HEK293 (cell line): ENCODE measurements around the gene TMEM135.
A peak's percentile ranks its signal among the peaks of the same experiment; 100 is the strongest.

Experiments used
- BCL11A ChIP-seq: fragments of 450-650 bp; formaldehyde crosslinking; IDR thresholded peaks from 2 replicates; pipeline ENCODE4 v1.5.1; 2016; ENCODE audit warnings: low read depth, missing biosample characterization, missing genetic modification characterization
- EGR2 ChIP-seq: fragments of 450-650 bp; formaldehyde crosslinking; IDR thresholded peaks from 2 replicates; pipeline ENCODE4 v1.5.1; 2016; ENCODE audit warnings: low read depth, missing biosample characterization, missing genetic modification characterization
- GLI4 ChIP-seq: fragments of 450-650 bp; formaldehyde crosslinking; IDR thresholded peaks from 2 replicates; pipeline ENCODE4 v1.5.1; 2016; ENCODE audit warnings: missing biosample characterization, missing genetic modification characterization
- GLIS1 ChIP-seq: fragments of 450-650 bp; formaldehyde crosslinking; IDR thresholded peaks from 2 replicates; pipeline ENCODE4 v1.5.1; 2016; ENCODE audit warnings: missing biosample characterization, missing genetic modification characterization
- MEIS1 ChIP-seq: sonication (generic); formaldehyde crosslinking; IDR thresholded peaks from 2 replicates; pipeline ENCODE4 v1.8.1; 2022; ENCODE audit warnings: missing genetic modification reagents, mild to moderate bottlenecking, borderline replicate concordance
- REPIN1 ChIP-seq: fragments of 450-650 bp; formaldehyde crosslinking; IDR thresholded peaks from 2 replicates; pipeline ENCODE4 v1.5.1; 2017; ENCODE audit warnings: missing biosample characterization, missing genetic modification characterization, low read depth
- WT1 ChIP-seq: fragments of 450-650 bp; formaldehyde crosslinking; IDR thresholded peaks from 2 replicates; pipeline ENCODE4 v1.5.1; 2016; ENCODE audit warnings: missing biosample characterization, missing genetic modification characterization
- ZBTB17 ChIP-seq: fragments of 450-650 bp; formaldehyde crosslinking; IDR thresholded peaks from 2 replicates; pipeline ENCODE4 v1.5.1; 2016; ENCODE audit warnings: missing biosample characterization, missing genetic modification characterization
- ZBTB20 ChIP-seq: fragments of 450-650 bp; formaldehyde crosslinking; IDR thresholded peaks from 2 replicates; pipeline ENCODE4 v1.5.1; 2016; ENCODE audit warnings: missing biosample characterization, missing genetic modification characterization
- ZFHX2 ChIP-seq: fragments of 450-650 bp; formaldehyde crosslinking; conservative IDR thresholded peaks from 2 replicates; pipeline ENCODE4 v1.5.1; 2016; ENCODE audit warnings: missing biosample characterization, missing genetic modification characterization
- ZFP3 ChIP-seq: fragments of 450-650 bp; formaldehyde crosslinking; IDR thresholded peaks from 2 replicates; pipeline ENCODE4 v1.5.1; 2016; ENCODE audit warnings: low read depth, missing biosample characterization, missing genetic modification characterization
- ZNF114 ChIP-seq: fragments of 450-650 bp; formaldehyde crosslinking; IDR thresholded peaks from 2 replicates; pipeline ENCODE4 v1.5.0; 2017; ENCODE audit warnings: missing biosample characterization, missing genetic modification characterization
- ZNF121 ChIP-seq: fragments of 450-650 bp; formaldehyde crosslinking; IDR thresholded peaks from 2 replicates; pipeline ENCODE4 v1.5.1; 2016; ENCODE audit warnings: missing biosample characterization, missing genetic modification characterization
- ZNF174 ChIP-seq: fragments of 450-650 bp; formaldehyde crosslinking; IDR thresholded peaks from 2 replicates; pipeline ENCODE4 v1.5.0; 2017; ENCODE audit warnings: missing biosample characterization, mild to moderate bottlenecking, missing genetic modification characterization
- ZNF175 ChIP-seq: fragments of 450-650 bp; formaldehyde crosslinking; IDR thresholded peaks from 2 replicates; pipeline ENCODE4 v1.5.1; 2016; ENCODE audit warnings: missing biosample characterization, missing genetic modification characterization
- ZNF239 ChIP-seq: fragments of 450-650 bp; formaldehyde crosslinking; IDR thresholded peaks from 2 replicates; pipeline ENCODE4 v1.5.1; 2016; ENCODE audit warnings: missing biosample characterization, missing genetic modification characterization
- ZNF302 ChIP-seq: fragments of 450-650 bp; formaldehyde crosslinking; IDR thresholded peaks from 2 replicates; pipeline ENCODE4 v1.5.1; 2016; ENCODE audit warnings: missing biosample characterization, missing genetic modification characterization, low read depth
- ZNF324 ChIP-seq: fragments of 450-650 bp; formaldehyde crosslinking; IDR thresholded peaks from 2 replicates; pipeline ENCODE4 v1.5.1; 2016; ENCODE audit warnings: missing biosample characterization, missing genetic modification characterization
- ZNF335 ChIP-seq: fragments of 450-650 bp; formaldehyde crosslinking; conservative IDR thresholded peaks from 2 replicates; pipeline ENCODE4 v1.5.1; 2016; ENCODE audit warnings: missing biosample characterization, missing genetic modification characterization
- ZNF341 ChIP-seq: fragments of 450-650 bp; formaldehyde crosslinking; IDR thresholded peaks from 2 replicates; pipeline ENCODE4; 2016; ENCODE audit warnings: low read depth, missing biosample characterization, missing genetic modification characterization
- ZNF501 ChIP-seq: fragments of 450-650 bp; formaldehyde crosslinking; IDR thresholded peaks from 2 replicates; pipeline ENCODE4 v1.5.1; 2016; ENCODE audit warnings: missing biosample characterization, missing genetic modification characterization
- ZNF558 ChIP-seq: fragments of 450-650 bp; formaldehyde crosslinking; IDR thresholded peaks from 2 replicates; pipeline ENCODE4 v1.5.1; 2016; ENCODE audit warnings: missing biosample characterization, missing genetic modification characterization
- ZNF571 ChIP-seq: fragments of 450-650 bp; formaldehyde crosslinking; IDR thresholded peaks from 2 replicates; pipeline ENCODE4 v1.5.0; 2017; ENCODE audit warnings: missing biosample characterization, missing genetic modification characterization
- ZNF610 ChIP-seq: fragments of 450-650 bp; formaldehyde crosslinking; IDR thresholded peaks from 2 replicates; pipeline ENCODE4 v1.5.1; 2016; ENCODE audit warnings: missing biosample characterization, missing genetic modification characterization, borderline replicate concordance
- ZNF670 ChIP-seq: fragments of 450-650 bp; formaldehyde crosslinking; IDR thresholded peaks from 2 replicates; pipeline ENCODE4 v1.5.1; 2016; ENCODE audit warnings: missing biosample characterization, missing genetic modification characterization, low read depth
- ZNF707 ChIP-seq: fragments of 450-650 bp; formaldehyde crosslinking; IDR thresholded peaks from 2 replicates; pipeline ENCODE4 v1.5.1; 2016; ENCODE audit warnings: missing biosample characterization, missing genetic modification characterization
- ZNF830 ChIP-seq: fragments of 450-650 bp; IDR thresholded peaks from 2 replicates; pipeline ENCODE4 v1.5.0; 2018; ENCODE audit warnings: missing biosample characterization, missing genetic modification characterization, low read depth, mild to moderate bottlenecking, moderate library complexity
- TF ChIP-seq, protein P1 (sequence below): fragments of 450-650 bp; formaldehyde crosslinking; IDR thresholded peaks from 2 replicates; pipeline ENCODE4 v1.5.1; 2016; ENCODE audit warnings: missing biosample characterization, missing genetic modification characterization
- TF ChIP-seq, protein P2 (sequence below): fragments of 450-650 bp; IDR thresholded peaks from 2 replicates; pipeline ENCODE4 v1.5.1; 2018; ENCODE audit warnings: missing biosample characterization, missing genetic modification characterization
- TF ChIP-seq, protein P3 (sequence below): fragments of 450-650 bp; formaldehyde crosslinking; IDR thresholded peaks from 2 replicates; pipeline ENCODE4 v1.5.1; 2016; ENCODE audit warnings: missing biosample characterization, missing genetic modification characterization
- TF ChIP-seq, protein P4 (sequence below): fragments of 450-650 bp; formaldehyde crosslinking; IDR thresholded peaks from 2 replicates; pipeline ENCODE4 v1.5.1; 2016; ENCODE audit warnings: missing biosample characterization, missing genetic modification characterization
- TF ChIP-seq, protein P5 (sequence below): fragments of 450-650 bp; formaldehyde crosslinking; IDR thresholded peaks from 2 replicates; pipeline ENCODE4 v1.5.1; 2017; ENCODE audit warnings: missing biosample characterization, missing genetic modification characterization

The TMEM135 gene

DNA sequence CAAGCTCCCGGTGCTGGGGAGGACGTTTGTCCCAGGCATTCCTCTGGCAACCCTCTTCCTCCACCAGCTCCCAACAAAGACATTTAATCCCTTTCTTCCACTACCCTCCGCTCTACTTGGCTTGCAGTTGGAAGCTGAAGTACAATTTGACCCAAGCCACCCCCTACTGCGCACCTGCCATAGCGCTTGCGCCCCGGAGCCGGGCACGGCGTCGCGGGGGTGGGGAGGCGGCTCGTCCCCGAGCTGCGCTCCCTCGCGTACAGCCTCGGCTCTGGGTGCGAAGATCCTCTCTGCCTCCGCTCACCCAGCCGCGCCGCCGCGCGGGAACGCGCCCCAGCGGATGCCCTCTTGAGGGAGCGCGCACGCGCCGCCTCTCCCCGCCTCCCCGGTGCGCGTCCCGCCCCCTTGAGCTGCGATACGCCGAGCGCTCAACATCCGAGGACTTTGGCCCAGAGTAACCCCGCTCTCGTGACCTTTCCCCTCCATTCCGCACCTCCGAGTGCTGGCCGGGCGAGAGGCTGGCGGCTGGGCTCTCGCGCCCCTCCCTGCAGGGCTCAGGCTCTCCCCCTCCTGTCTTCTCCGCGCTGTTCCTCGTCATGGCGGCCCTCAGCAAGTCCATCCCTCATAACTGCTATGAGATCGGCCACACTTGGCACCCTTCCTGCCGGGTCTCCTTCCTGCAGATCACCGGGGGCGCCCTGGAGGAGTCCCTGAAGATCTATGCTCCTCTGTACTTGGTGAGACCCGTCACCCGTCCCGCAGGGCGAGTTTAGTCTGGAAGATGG is at the start of gene TMEM135 (continued):
- TF ChIP-seq ZNF670 (tag by site-specific recombination) (no peak), ZNF239 (tag by site-specific recombination) (no peak), BCL11A (peak; percentile 69; the same call in 1 of the 2 replicates), ZBTB17 (tag by site-specific recombination) (peak; percentile 86), ZNF707 (no peak), GLIS1 (tag by site-specific recombination) (peak; percentile 89), MEIS1 (CRISPR knock-in tag) (no peak), ZNF174 (tag by site-specific recombination) (no peak), ZNF571 (tag by site-specific recombination) (no peak), ZNF175 (tag by site-specific recombination) (no peak), ZNF501 (no peak; the same call in 1 of the 2 replicates), ZNF830 (tag by site-specific recombination) (no peak), EGR2 (peak; percentile 38; the same call in 1 of the 2 replicates), ZBTB20 (tag by site-specific recombination) (no peak), ZNF114 (tag by site-specific recombination) (no peak), ZNF558 (tag by site-specific recombination) (no peak), ZNF121 (tag by site-specific recombination) (no peak), ZNF610 (tag by site-specific recombination) (peak; percentile 69), WT1 (tag by site-specific recombination) (no peak), ZNF341 (tag by site-specific recombination) (peak; percentile 83), ZNF302 (tag by site-specific recombination) (no peak), ZFP3 (no peak), ZNF335 (tag by site-specific recombination) (peak; percentile 62), REPIN1 (tag by site-specific recombination) (no peak), ZFHX2 (tag by site-specific recombination) (peak; percentile 52), GLI4 (tag by site-specific recombination) (0 out of 2 replicates have a peak, but pooled peaks have one; percentile 17), ZNF324 (no peak)
- TF ChIP-seq, protein P1, sequence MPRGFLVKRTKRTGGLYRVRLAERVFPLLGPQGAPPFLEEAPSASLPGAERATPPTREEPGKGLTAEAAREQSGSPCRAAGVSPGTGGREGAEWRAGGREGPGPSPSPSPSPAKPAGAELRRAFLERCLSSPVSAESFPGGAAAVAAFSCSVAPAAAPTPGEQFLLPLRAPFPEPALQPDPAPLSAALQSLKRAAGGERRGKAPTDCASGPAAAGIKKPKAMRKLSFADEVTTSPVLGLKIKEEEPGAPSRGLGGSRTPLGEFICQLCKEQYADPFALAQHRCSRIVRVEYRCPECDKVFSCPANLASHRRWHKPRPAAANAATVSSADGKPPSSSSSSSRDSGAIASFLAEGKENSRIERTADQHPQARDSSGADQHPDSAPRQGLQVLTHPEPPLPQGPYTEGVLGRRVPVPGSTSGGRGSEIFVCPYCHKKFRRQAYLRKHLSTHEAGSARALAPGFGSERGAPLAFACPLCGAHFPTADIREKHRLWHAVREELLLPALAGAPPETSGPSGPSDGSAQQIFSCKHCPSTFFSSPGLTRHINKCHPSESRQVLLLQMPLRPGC: no peak
- TF ChIP-seq, protein P2, sequence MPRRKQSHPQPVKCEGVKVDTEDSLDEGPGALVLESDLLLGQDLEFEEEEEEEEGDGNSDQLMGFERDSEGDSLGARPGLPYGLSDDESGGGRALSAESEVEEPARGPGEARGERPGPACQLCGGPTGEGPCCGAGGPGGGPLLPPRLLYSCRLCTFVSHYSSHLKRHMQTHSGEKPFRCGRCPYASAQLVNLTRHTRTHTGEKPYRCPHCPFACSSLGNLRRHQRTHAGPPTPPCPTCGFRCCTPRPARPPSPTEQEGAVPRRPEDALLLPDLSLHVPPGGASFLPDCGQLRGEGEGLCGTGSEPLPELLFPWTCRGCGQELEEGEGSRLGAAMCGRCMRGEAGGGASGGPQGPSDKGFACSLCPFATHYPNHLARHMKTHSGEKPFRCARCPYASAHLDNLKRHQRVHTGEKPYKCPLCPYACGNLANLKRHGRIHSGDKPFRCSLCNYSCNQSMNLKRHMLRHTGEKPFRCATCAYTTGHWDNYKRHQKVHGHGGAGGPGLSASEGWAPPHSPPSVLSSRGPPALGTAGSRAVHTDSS (tag by site-specific recombination): no peak
- TF ChIP-seq, protein P3, sequence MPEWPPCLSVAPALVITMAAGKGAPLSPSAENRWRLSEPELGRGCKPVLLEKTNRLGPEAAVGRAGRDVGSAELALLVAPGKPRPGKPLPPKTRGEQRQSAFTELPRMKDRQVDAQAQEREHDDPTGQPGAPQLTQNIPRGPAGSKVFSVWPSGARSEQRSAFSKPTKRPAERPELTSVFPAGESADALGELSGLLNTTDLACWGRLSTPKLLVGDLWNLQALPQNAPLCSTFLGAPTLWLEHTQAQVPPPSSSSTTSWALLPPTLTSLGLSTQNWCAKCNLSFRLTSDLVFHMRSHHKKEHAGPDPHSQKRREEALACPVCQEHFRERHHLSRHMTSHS: no peak
- TF ChIP-seq, protein P4, sequence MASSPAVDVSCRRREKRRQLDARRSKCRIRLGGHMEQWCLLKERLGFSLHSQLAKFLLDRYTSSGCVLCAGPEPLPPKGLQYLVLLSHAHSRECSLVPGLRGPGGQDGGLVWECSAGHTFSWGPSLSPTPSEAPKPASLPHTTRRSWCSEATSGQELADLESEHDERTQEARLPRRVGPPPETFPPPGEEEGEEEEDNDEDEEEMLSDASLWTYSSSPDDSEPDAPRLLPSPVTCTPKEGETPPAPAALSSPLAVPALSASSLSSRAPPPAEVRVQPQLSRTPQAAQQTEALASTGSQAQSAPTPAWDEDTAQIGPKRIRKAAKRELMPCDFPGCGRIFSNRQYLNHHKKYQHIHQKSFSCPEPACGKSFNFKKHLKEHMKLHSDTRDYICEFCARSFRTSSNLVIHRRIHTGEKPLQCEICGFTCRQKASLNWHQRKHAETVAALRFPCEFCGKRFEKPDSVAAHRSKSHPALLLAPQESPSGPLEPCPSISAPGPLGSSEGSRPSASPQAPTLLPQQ (tag by site-specific recombination): peak; percentile 57
- TF ChIP-seq, protein P5, sequence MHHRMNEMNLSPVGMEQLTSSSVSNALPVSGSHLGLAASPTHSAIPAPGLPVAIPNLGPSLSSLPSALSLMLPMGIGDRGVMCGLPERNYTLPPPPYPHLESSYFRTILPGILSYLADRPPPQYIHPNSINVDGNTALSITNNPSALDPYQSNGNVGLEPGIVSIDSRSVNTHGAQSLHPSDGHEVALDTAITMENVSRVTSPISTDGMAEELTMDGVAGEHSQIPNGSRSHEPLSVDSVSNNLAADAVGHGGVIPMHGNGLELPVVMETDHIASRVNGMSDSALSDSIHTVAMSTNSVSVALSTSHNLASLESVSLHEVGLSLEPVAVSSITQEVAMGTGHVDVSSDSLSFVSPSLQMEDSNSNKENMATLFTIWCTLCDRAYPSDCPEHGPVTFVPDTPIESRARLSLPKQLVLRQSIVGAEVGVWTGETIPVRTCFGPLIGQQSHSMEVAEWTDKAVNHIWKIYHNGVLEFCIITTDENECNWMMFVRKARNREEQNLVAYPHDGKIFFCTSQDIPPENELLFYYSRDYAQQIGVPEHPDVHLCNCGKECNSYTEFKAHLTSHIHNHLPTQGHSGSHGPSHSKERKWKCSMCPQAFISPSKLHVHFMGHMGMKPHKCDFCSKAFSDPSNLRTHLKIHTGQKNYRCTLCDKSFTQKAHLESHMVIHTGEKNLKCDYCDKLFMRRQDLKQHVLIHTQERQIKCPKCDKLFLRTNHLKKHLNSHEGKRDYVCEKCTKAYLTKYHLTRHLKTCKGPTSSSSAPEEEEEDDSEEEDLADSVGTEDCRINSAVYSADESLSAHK: no peak
